Esophagus squamous epithelium (tissue), 5 donors: ENCODE results near the gene GSTM2. TPM values are rescaled to one million over a fixed set of nuclear protein-coding genes. Genes with fewer than 3 reads are reported as not detected.
A peak's percentile ranks its signal among the peaks of the same experiment; 100 is the strongest.

Source experiments
- DNase-seq: peaks from one replicate; lab custom pipeline; 2025; lab: John Stamatoyannopoulos, UW
- H3K27ac ChIP-seq, 4 donors: fragments of 200-600 bp; sonication (generic); one replicate each; pipeline ENCODE4 v1.5.1; 2016 to 2019; ENCODE audit warnings: mild to moderate bottlenecking in 1 of 4
- H3K27me3 ChIP-seq, 4 donors: fragments of 200-600 bp; sonication (generic); 1 replicate in 3 of 4; 2 replicates in 1 of 4; pipeline versions ENCODE4 v1.5.1 to v1.6.0; 2017 to 2021; ENCODE audit warnings: antibody characterized with exemption in 1 of 4
- H3K36me3 ChIP-seq, 3 donors: fragments of 200-600 bp; sonication (generic); one replicate each; pipeline ENCODE4 v1.5.1; 2016 to 2019
- H3K4me1 ChIP-seq, 3 donors: fragments of 200-600 bp; sonication (generic); one replicate each; pipeline ENCODE4 v1.5.1; 2017 to 2019
- H3K4me3 ChIP-seq, 4 donors: fragments of 200-600 bp; sonication (generic); 1 replicate in 3 of 4; 2 replicates in 1 of 4; pipeline ENCODE4 v1.5.1; 2016 to 2019; ENCODE audit warnings: mild to moderate bottlenecking in 2 of 4, moderate library complexity in 1 of 4
- H3K9me3 ChIP-seq, 3 donors: fragments of 200-600 bp; sonication (generic); one replicate each; pipeline ENCODE4 v1.5.1; 2016 to 2019
- CTCF ChIP-seq, 6 experiments: fragments of 450-650 bp in 4 of 6; fragments of 200-600 bp in 2 of 6; sonication (generic) in 2 of 6; IDR thresholded peaks; one replicate each; pipeline ENCODE4 v1.5.1; 2016 to 2019; ENCODE audit warnings: antibody characterized with exemption in 6 of 6, mild to moderate bottlenecking in 4 of 6, moderate library complexity in 4 of 6
- POLR2A ChIP-seq, 4 donors: fragments of 450-650 bp; IDR thresholded peaks; one replicate each; pipeline ENCODE4 v1.6.1; 2017; ENCODE audit warnings: antibody characterized with exemption in 4 of 4, mild to moderate bottlenecking in 4 of 4, moderate library complexity in 3 of 4
- WGBS, 2 donors: methylation state at CpG; one replicate each; pipeline ENCODE4 v1.1.5; 2018; 5-methylcytosine and 5-hydroxymethylcytosine counted together
- intact Hi-C: fragments of 100-400 bp; cut with DNase I; formaldehyde crosslinking; loops from one replicate; pipeline ENCODE4 v1.15.0; 2022
- total RNA-seq, 4 donors: library from RNA; depleted of rRNA; stranded (reverse); fragments of >200 nt; gene quantifications; one replicate each; pipeline ENCODE4 v1.1.0, GENCODE V29; 2016
- donor health status: DM: yes; HTN: yes; CAD: no.

GSTM2 gene
- total RNA-seq, 4 donors from 2014 or later = 17.8 to 87.9 (median 46.2) TPM

GRCh38 chr1:109623601-109624161 lies 44.2 kb upstream of the GSTM2 start:
- peak overlapping the region in 3 of 4 donors; percentile 31 to 46 (median 44) for H3K27ac ChIP-seq
- intact Hi-C loops = no loop called here
- no peaks in the 10 kb centered on the region for H3K27me3 ChIP-seq
- TF ChIP-seq POLR2A (IDR thresholded peaks at IDR 0.05) (no peak), CTCF (IDR thresholded peaks at IDR 0.05) (no peak)
- no peak for DNase-seq
- peak overlapping the region in 1 of 4 donors; percentile 8 for H3K4me3 ChIP-seq
- H3K9me3 ChIP-seq = no peaks in the 10 kb centered on the region
- H3K36me3 ChIP-seq = peaks cover 9 to 32% (median 20%) of the 10 kb centered on the region in 3 donors
- WGBS, 2 donors = 25 to 66% methylated on average over 5 to 11 of the region's 11 CpGs
- peaks cover 33 to 71% (median 34%) of the 10 kb centered on the region in 3 donors for H3K4me1 ChIP-seq

GRCh38 chr1:109624201-109625010 lies 43.5 kb upstream of the GSTM2 start:
- intact Hi-C loops = no loop called here
- peaks cover 28 to 64% (median 34%) of the 10 kb centered on the region in 3 donors for H3K4me1 ChIP-seq
- peak overlapping the region in 3 of 4 donors; percentile 31 to 46 (median 44) for H3K27ac ChIP-seq
- H3K27me3 ChIP-seq = no peaks in the 10 kb centered on the region
- no peaks in the 10 kb centered on the region for H3K9me3 ChIP-seq
- peaks cover 15 to 39% (median 21%) of the 10 kb centered on the region in 3 donors for H3K36me3 ChIP-seq
- TF ChIP-seq CTCF (IDR thresholded peaks at IDR 0.05) = no peak
- 89% methylated on average over 5 of the region's 17 CpGs; no CpG with 5 or more reads in 1 of the 2 donors for WGBS, 2 donors
- H3K4me3 ChIP-seq = peak overlapping the region in 1 of 4 donors; percentile 8
- DNase-seq = no peak

- H3K9me3 ChIP-seq = no peaks in the 10 kb centered on the region
- peaks cover 21 to 47% (median 22%) of the 10 kb centered on the region in 3 donors for H3K36me3 ChIP-seq
- H3K4me3 ChIP-seq = no peak overlapping the region
- TF ChIP-seq POLR2A (IDR thresholded peaks at IDR 0.05) (no peak), CTCF (IDR thresholded peaks at IDR 0.05) (no peak)
- no peak overlapping the region for H3K27ac ChIP-seq
- intact Hi-C loops = no loop called here
- no peak for DNase-seq
- WGBS, 2 donors = 76 to 89% methylated on average over 7 to 10 of the region's 16 CpGs
- no peaks in the 10 kb centered on the region for H3K27me3 ChIP-seq
- peaks cover 25 to 56% (median 34%) of the 10 kb centered on the region in 3 donors for H3K4me1 ChIP-seq
Observed at GRCh38 chr1:109625176-109625575, 42.7 kb upstream of the GSTM2 start.

- intact Hi-C loops = no loop called here
Observed at GRCh38 chr1:109625601-109626560, 42.0 kb upstream of the GSTM2 start.

More at GRCh38 chr1:109625601-109626560, 42.0 kb upstream of the GSTM2 start:
- Histone ChIP-seq H3K27ac (no peak overlapping the region), H3K4me3 (no peak overlapping the region), H3K9me3 (no peaks in the 10 kb centered on the region), H3K4me1 (peaks cover 23 to 49% (median 34%) of the 10 kb centered on the region in 3 donors), H3K36me3 (peaks cover 24 to 52% (median 24%) of the 10 kb centered on the region in 3 donors), H3K27me3 (no peaks in the 10 kb centered on the region)
- TF ChIP-seq POLR2A (IDR thresholded peaks at IDR 0.05) = no peak
- no peak for TF ChIP-seq CTCF (IDR thresholded peaks at IDR 0.05)
- WGBS, 2 donors = 87 to 89% methylated on average over 9 to 11 of the region's 32 CpGs
- DNase-seq = no peak
